Liver (tissue), 9 donors: ENCODE results near the gene HRH2. TPM values are rescaled to one million over a fixed set of nuclear protein-coding genes. Genes with fewer than 3 reads are reported as not detected.

Experiments
- DNase-seq: peaks from one replicate; pipeline ENCODE4 v3.0.0-alpha.2; 2017; ENCODE audit warnings: low spot score
- H3K27ac ChIP-seq, 2 donors: one replicate each; pipeline ENCODE4 v1.7.0; 2013; ENCODE audit warnings: inconsistent platforms in 2 of 2, low read length in 2 of 2, control low read depth in 1 of 2, low read depth in 1 of 2, mild to moderate bottlenecking in 1 of 2
- H3K27me3 ChIP-seq, 4 donors: one replicate each; pipeline versions ENCODE4 v1.6.1 to v1.7.0; 2013; ENCODE audit warnings: low read length in 3 of 4, inconsistent platforms in 1 of 4, mild to moderate bottlenecking in 1 of 4, moderate library complexity in 1 of 4; ENCODE audit not compliant: control insufficient read depth in 4 of 4, insufficient read depth in 4 of 4
- H3K36me3 ChIP-seq, 4 donors: one replicate each; pipeline versions ENCODE4 v1.6.1 to v1.7.0; 2013; ENCODE audit warnings: low read length in 3 of 4, mild to moderate bottlenecking in 3 of 4, low read depth in 1 of 4, moderate library complexity in 1 of 4; ENCODE audit not compliant: control insufficient read depth in 4 of 4, insufficient read depth in 3 of 4
- H3K4me1 ChIP-seq, 4 donors: one replicate each; pipeline versions ENCODE4 v1.6.1 to v1.7.0; 2013; ENCODE audit warnings: low read length in 3 of 4, mild to moderate bottlenecking in 3 of 4, moderate library complexity in 1 of 4; ENCODE audit not compliant: control insufficient read depth in 4 of 4, insufficient read depth in 4 of 4
- H3K4me3 ChIP-seq, 3 donors: one replicate each; pipeline versions ENCODE4 v1.6.1 to v1.7.0; 2013; ENCODE audit warnings: low read length in 3 of 3, control low read depth in 1 of 3, low read depth in 1 of 3, mild to moderate bottlenecking in 1 of 3
- H3K9ac ChIP-seq, 2 donors: one replicate each; pipeline ENCODE4 v1.7.0; 2013; ENCODE audit warnings: low read length in 2 of 2, mild to moderate bottlenecking in 2 of 2, moderate library complexity in 2 of 2, control low read depth in 1 of 2, low read depth in 1 of 2
- H3K9me3 ChIP-seq, 4 donors: one replicate each; pipeline versions ENCODE4 v1.6.1 to v1.7.0; 2013; ENCODE audit warnings: low read length in 3 of 4; ENCODE audit not compliant: control insufficient read depth in 4 of 4
- ATF3 ChIP-seq: IDR thresholded peaks from 2 replicates; pipeline ENCODE4 v1.6.1; 2016; ENCODE audit warnings: antibody characterized with exemption
- CTCF ChIP-seq: fragments of 150-350 bp; IDR thresholded peaks from 2 replicates; pipeline ENCODE4 v1.5.1; 2017; ENCODE audit warnings: improper control_type of control experiment, low read depth, low read length; ENCODE audit not compliant: missing input control
- EGR1 ChIP-seq, 2 donors: IDR thresholded peaks; 2 replicates each; pipeline ENCODE4 v1.6.1; 2016 to 2018; ENCODE audit warnings: antibody characterized with exemption in 2 of 2, low read depth in 2 of 2
- FOXA2 ChIP-seq: IDR thresholded peaks from 2 replicates; pipeline ENCODE4 v1.6.1; 2016; ENCODE audit warnings: antibody characterized with exemption
- GABPA ChIP-seq, 2 donors: IDR thresholded peaks in 1 of 2; conservative IDR thresholded peaks in 1 of 2; 2 replicates each; pipeline ENCODE4 v1.6.1; 2016; ENCODE audit warnings: antibody characterized with exemption in 2 of 2, mild to moderate bottlenecking in 1 of 2, moderate library complexity in 1 of 2
- HNF4A ChIP-seq, 2 donors: conservative IDR thresholded peaks; 2 replicates each; pipeline ENCODE4 v1.6.1; 2016; ENCODE audit warnings: antibody characterized with exemption in 2 of 2, mild to moderate bottlenecking in 2 of 2
- HNF4G ChIP-seq: IDR thresholded peaks from 2 replicates; pipeline ENCODE4 v1.6.1; 2016; ENCODE audit warnings: antibody characterized with exemption
- JUND ChIP-seq, 2 donors: IDR thresholded peaks; 2 replicates each; pipeline ENCODE4 v1.6.1; 2016; ENCODE audit warnings: antibody characterized with exemption in 2 of 2
- MAX ChIP-seq: IDR thresholded peaks from 2 replicates; pipeline ENCODE4 v1.6.1; 2016; ENCODE audit warnings: antibody characterized with exemption
- RAD21 ChIP-seq, 2 donors: IDR thresholded peaks; 2 replicates each; pipeline ENCODE4 v1.6.1; 2016; ENCODE audit warnings: antibody characterized with exemption in 2 of 2, mild to moderate bottlenecking in 2 of 2
- RXRA ChIP-seq, 2 donors: IDR thresholded peaks; 2 replicates each; pipeline ENCODE4 v1.6.1; 2017 to 2018; ENCODE audit warnings: antibody characterized with exemption in 2 of 2, mild to moderate bottlenecking in 1 of 2
- SP1 ChIP-seq: IDR thresholded peaks from 2 replicates; pipeline ENCODE4 v1.6.1; 2018; ENCODE audit warnings: antibody characterized with exemption, mild to moderate bottlenecking
- TAF1 ChIP-seq: conservative IDR thresholded peaks from 2 replicates; pipeline ENCODE4 v1.6.1; 2016; ENCODE audit warnings: antibody characterized with exemption, mild to moderate bottlenecking
- ZBTB33 ChIP-seq: IDR thresholded peaks from 2 replicates; pipeline ENCODE4 v1.6.1; 2016; ENCODE audit warnings: antibody characterized with exemption
- WGBS: extraction: QIAGEN DNeasy Blood & Tissue Kit; methylation state at CpG from one replicate; pipeline ENCODE4 v1.1.7; 2013; 5-methylcytosine and 5-hydroxymethylcytosine counted together
- polyA plus RNA-seq, 2 donors: library from polyadenylated mRNA; stranded (reverse) in 1 of 2; unstranded in 1 of 2; fragments of 200-250 nt in 1 of 2; fragments of >200 nt in 1 of 2; fragmentation: Nextera tagmentation in 1 of 2; extraction: Ambion mirVana in 1 of 2; gene quantifications; one replicate each; pipeline versions ENCODE4 v1.2.1 to v1.2.3, GENCODE V29; 2013 to 2015
- total RNA-seq, 2 donors: library from RNA; depleted of rRNA; stranded (reverse); fragments of >200 nt; gene quantifications; one replicate each; pipeline ENCODE4 v1.2.3, GENCODE V29; 2014
- donor health status: healthy.
- donor health status: healthy.
- donor health status: healthy.
- donor health status: healthy.
- donor health status: healthy.

HRH2 gene
- total and polyA plus RNA-seq, 4 donors, result 0.44 to 2.6 (median 1.3) TPM

- Histone ChIP-seq H3K27me3 (peaks cover 0 to 5% (median 3%) of the 10 kb centered on the region in 4 donors), H3K4me1 (no peaks in the 10 kb centered on the region), H3K27ac (no peak overlapping the region), H3K4me3 (no peak overlapping the region), H3K9ac (no peak overlapping the region), H3K36me3 (no peaks in the 10 kb centered on the region), H3K9me3 (no peaks in the 10 kb centered on the region)
- WGBS, result 73% methylated on average over 7 of the region's 7 CpGs
- TF ChIP-seq HNF4A (conservative IDR thresholded peaks at IDR 0.05) (no peak), HNF4G (no peak), FOXA2 (no peak), JUND (IDR thresholded peaks at IDR 0.05) (no peak), ATF3 (no peak), CTCF (no peak), SP1 (no peak), RAD21 (IDR thresholded peaks at IDR 0.05) (no peak), TAF1 (no peak), ZBTB33 (no peak), RXRA (IDR thresholded peaks at IDR 0.05) (no peak), GABPA (IDR thresholded peaks at IDR 0.05 in 1 of 2, conservative IDR thresholded peaks at IDR 0.05 in 1 of 2) (no peak)
- no peak for DNase-seq
Observed at GRCh38 chr5:175680463-175680862, 22.6 kb downstream of the HRH2 start.

GRCh38 chr5:175681045-175681967 is 23.4 kb downstream of the HRH2 start:
- WGBS, result 69% methylated on average over 21 of the region's 21 CpGs

More at GRCh38 chr5:175681045-175681967, 23.4 kb downstream of the HRH2 start:
- Histone ChIP-seq H3K4me1 (no peaks in the 10 kb centered on the region), H3K27ac (no peak overlapping the region), H3K9ac (no peak overlapping the region), H3K27me3 (peaks cover 0 to 5% (median 4%) of the 10 kb centered on the region in 4 donors), H3K4me3 (no peak overlapping the region), H3K9me3 (no peaks in the 10 kb centered on the region), H3K36me3 (no peaks in the 10 kb centered on the region)
- TF ChIP-seq EGR1 (IDR thresholded peaks at IDR 0.05; ENCODE audit: low read depth in 2 of 2) (no peak), CTCF (no peak), GABPA (IDR thresholded peaks at IDR 0.05 in 1 of 2, conservative IDR thresholded peaks at IDR 0.05 in 1 of 2) (no peak), MAX (no peak), FOXA2 (no peak)
- no peak for DNase-seq
